Stimulated activated CD8-positive, alpha-beta memory T cell treated with anti-CD3 and anti-CD28 coated beads, Interleukin-12 subunit alpha, Interleukin-12 subunit beta, amount 100 ng/mL, for 24 hours (primary cell): ENCODE data around the gene CALHM3.
"Not testable (repeated sequence)": the region's sequence is repeated elsewhere in the genome, so short reads cannot be mapped to it uniquely, and the experiment has no call there.

Experiments used
- DNase-seq: peaks from one replicate; pipeline ENCODE4 v3.0.0-alpha.2; 2020; ENCODE audit errors: extremely low read depth

Gene CALHM3

DNA sequence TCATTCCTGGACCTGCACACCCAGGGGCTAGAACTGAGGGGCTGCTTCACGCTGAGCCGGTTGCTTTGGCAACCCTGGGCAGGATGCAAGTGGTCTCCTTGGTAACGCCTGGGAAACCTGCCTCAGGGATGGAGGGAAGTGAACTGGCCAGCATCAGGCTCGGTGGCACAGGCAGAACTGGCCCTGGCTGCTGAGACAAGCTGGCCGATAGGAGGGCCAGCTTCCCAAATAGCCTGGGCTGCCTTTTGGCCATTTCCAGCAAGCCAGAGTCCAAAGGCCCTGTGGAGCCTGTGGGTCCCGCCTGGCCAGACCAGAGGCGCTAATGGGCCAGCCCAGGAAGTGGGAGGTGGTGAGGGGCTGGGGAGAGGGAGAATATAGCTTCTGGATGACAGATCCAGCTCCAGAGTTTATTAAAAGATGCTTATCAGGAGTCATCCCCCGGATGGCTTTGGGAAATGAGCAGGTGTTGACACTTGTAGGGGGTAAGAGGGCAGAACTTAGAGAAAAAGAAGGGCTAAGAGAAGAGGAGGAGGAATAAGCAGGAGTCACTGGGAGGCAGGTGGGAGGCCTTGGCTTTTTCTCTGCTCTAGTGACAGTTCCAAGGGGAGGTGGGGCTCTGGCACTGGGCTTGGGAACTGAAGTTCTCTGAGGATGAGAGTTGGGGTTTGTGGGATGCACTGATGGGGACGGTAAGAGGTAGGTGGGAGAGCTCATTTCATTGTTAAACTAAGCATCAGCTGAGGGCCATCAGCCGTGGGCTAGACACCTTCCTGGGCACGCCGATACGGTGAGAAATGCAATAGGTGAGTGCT, 24.0 kb upstream of the CALHM3 start:
- no peak for DNase-seq

- no peak for DNase-seq
Measured at GRCh38 chr10:103501186-103501585, 22.1 kb upstream of the CALHM3 start.

DNA sequence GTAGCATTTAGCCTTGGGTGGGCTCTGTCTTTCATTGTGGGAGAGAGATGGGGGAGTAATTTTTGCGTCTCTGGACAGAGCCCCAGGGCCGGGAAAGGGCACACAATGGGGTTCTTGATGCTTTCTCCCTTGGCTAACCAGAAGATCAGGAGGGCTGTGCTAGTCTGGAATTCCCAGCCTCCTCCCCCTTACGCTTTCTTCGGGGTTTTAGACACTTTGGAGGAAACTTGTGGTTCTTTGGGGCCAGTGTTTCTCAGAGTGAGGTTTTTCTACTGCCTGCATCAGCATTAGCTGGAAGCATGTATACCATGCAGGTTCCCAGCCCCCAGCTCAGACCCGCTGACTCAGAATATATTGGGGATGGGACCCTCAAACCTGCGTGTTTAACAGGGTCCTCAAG, 21.4 kb upstream of the CALHM3 start:
- DNase-seq = no peak

GRCh38 chr10:103499881-103500280, 20.8 kb upstream of the CALHM3 start:
- DNase-seq = no peak

DNA sequence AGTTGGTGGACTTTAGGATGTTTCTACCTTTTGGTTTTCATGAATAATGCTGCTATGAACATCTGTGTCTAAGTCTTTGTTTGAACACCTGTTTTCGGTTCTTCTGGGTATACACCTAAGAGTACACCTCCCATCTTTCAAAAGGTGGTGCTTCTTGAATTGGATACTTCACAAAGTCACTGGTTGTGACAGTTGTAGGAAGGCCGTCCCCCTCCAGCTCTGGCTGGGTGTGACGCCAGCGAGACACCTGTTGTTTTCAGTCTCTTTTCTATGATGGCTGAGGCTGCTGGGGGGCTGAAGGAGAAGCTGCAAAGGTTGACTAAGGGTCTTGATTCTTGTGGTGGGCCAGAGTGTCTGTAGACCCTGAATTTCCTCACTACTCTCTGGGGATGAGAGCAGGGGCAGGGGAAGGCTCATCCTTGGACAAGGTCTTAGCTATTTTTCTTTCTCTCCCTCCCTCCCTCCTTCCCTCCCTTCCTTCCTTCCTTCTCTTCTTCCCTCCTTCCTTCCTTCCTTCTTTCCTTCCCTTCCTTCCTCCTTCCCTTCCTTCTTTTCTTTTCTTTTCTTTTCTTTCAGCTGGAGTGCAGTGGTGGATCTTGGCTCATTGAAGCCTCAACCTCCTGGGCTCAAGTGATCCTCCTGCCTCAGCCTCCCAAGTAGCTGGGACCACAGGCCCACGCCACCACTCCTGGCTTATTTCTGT, 20.0 kb upstream of the CALHM3 start:
- DNase-seq = no peak

- DNase-seq = no peak
Measured at GRCh38 chr10:103497161-103497915, 18.3 kb upstream of the CALHM3 start.

DNA sequence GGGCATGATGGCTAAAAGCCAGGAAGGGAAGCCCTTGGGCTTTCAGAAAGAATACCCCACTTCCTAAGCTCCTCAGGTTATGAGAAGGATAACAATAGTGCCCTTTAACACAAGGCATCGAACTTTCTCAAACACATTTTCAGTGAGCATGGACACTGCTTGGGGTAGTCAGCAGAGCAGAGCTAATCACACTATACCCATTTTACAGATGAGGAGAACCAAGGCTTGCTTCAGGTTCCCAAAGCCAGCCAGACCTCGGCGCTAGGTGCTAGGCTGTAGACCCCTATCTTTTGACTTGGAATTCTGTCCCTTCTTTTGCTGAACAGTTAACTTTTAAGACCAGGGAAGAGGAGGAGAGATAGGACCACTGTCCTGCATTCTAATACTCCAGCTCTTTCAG, 16.3 kb upstream of the CALHM3 start:
- no peak for DNase-seq

DNA sequence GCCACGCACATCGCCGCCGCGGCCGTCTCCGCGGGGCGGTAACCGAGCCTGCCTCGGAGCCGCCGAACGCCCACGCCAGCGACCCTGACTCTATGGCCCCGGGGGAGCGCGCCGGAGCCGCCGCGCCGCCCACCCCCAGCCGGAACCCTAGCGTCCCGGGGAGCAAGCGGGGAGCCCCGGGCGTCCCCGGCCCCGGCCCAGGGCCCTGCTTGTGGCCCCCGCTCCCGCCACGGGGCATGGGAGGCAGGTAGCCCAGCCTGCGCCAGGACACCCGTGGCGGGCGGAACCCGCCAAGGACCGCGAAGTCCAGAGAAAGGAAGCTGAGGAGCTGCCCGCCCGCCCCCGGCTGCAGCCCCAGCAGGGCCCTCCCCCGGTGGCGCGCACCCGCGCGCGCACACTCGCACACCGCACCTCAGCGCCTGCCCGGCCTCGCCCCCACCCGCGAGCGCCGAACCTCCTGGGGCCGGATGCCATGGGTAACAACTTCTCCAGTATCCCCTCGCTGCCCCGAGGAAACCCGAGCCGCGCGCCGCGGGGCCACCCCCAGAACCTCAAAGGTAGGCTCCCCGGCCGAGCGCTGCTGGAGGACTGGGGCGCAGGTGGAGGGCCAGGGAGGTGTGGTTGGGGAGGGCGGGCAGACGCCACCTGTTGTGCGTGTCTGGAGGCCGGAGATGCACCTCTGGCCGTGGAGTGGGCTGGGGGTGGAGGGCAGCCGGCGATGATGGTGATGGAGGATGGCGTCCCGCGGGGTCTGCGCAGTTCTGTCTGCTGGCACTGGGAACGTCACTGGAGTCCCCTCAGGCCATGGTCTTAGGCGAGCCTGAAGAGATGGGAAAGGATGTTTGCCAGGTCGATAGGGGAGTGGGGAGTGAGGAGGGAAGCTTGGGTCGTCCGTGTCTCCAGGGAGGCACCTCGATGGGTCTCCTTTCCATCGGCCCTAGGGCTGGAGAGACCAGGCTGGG, 15.2 kb upstream of the CALHM3 start:
- no peak for DNase-seq

GRCh38 chr10:103493362-103493915, 14.4 kb upstream of the CALHM3 start, which contains the start of gene NEURL1:
Gene NEURL1 (plus strand): TSS chr10:103493705. CDS start chr10:103494388, 683 bp downstream.
- no peak for DNase-seq

GRCh38 chr10:103492655-103493261, 13.7 kb upstream of the CALHM3 start:
- no peak for DNase-seq

- no peak for DNase-seq
Measured at GRCh38 chr10:103491729-103492364, 12.8 kb upstream of the CALHM3 start.

DNA sequence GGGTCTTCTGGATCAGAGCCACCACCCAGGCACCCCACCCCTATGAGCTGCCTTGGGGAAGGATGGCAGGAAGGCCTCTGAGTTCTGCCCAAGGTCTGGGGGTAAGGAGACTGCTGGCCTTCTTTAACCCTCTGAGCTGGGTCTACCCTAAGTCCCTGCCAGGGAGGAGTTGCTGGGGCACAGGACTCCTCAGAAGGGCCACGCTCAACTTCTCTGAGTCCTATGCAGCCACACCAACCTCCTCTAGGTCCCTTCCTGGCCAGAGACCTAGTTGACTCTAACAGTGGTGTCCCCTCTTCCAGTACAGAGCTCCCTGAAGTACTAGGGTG, 11.9 kb upstream of the CALHM3 start:
- DNase-seq = no peak

- DNase-seq = no peak
Measured at GRCh38 chr10:103487410-103487708, 8.3 kb upstream of the CALHM3 start.

DNA sequence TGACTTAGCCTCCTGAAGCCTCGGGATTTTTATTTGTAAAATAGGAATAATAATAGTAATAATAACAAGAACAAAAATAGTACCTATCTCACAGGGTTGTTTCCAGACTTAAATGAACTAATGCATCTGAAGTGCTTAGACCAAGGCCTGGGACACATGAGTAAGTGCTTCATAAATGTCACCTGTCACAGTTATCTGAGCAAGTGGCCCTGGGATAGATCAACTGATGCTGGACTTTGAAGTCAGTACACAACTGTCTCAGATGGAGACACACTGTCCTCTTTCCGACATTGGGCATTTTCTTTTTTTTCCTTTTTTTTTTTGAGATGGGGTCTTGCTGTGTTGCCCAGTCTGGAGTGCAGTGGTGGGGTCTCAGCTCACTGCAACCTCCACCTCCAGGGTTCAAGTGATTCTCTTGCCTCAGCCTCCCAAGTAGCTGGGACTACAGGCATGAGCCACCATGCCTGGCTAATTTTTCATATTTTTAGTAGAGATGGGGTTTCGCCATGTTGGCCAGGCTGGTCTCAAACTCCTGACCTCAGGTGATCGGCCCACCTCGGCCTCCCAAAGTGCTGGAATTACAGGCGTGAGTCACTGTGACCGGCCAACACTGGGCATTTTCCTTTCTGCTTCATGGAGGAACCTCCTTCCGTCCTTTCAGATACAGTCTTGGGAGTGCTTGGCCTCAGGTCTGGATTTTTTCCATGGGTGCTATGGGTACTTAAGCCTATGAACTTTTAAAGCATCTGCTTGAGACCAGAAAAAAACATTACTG, 7.8 kb upstream of the CALHM3 start:
- DNase-seq = not testable (repeated sequence)

GRCh38 chr10:103481974-103482531, 3.0 kb upstream of the CALHM3 start:
- DNase-seq = no peak

DNA sequence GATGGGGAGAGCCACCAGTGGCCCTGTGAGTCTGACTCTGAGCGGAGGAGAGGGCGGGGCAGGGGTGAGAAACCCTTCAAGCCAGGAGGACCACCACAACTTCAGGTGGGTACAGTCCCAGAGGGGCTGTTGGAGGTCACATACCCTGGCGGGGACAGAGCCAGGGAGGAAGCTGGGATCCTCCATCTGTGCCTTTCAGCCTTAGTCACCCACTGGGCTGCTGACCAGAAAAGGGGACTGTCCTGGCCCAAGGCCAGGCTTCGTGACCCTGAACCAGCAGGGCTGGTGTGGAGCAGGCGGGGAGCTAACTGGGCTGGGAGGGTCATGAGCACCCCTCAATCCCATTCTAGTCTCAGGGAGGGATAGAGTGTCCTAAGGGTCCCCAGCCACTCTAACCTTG, 1.5 kb upstream of the CALHM3 start:
- no peak for DNase-seq

- DNase-seq = no peak
Measured at GRCh38 chr10:103478671-103479070, 369 bp downstream of the CALHM3 start.

DNA sequence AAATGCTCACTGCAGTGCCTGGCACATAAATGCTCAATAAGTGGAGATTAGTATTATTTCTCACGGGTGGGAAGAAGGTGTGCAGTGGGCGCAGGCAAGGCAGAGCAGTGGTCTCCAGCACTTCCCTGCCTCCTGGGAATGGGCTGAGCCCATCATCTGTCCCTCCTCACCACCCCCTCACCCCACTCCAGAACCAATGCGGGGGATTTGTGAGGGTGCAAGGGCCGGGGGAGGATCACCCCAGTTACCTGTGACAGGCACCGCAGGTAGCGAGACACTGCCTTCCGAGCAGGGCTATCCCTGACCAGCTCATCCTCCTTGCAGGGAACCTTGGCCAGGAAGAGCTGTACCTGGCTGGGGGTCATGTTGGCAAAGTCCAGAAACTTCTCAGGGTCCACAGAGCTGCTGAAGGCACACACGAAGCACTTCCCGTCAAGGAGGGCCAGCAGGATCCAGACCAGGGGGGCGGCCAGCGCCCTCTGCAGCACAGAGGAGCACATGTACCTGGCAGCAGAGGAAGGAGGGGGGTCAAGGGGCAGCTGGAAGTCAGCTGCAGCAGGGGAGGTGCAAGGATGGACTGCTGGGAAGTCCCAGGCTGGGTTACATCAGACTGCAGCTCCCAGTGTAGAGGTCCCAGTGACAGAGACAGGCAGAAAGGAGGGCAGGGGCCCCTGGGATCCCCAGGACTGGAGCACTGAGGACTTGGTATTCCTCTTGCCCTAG, 2.8 kb downstream of the CALHM3 start:
- no peak for DNase-seq

DNA sequence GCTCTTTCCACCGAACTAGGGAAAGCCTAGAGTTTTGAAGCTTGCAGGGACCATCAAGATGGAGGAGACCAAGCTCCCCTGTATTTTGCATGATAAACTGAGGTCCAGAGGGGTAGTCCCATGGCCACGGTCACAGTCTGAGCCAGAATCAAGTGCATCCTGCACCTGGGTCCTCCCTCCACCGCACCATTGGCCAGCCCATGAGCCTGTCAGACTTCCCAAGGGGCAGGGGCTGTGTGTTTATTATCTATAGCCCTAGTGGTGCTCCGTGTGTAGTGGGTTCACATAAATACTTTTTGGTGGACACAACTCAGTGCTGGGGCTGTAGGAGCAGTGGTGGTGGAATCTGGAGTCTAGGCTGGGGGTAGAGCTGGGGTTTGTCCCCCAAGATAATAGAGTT, 3.6 kb downstream of the CALHM3 start:
- no peak for DNase-seq
